GM21381 (cell line): Measurements from ENCODE around the gene CYP1A2.
"Not testable (repeated sequence)": the region's sequence is repeated elsewhere in the genome, so short reads cannot be mapped to it uniquely, and the experiment has no call there.

Experiments used
- ATAC-seq: cut with Tn5 transposase; IDR thresholded peaks from one replicate; pipeline ENCODE4 v1.9.1; 2021; ENCODE audit warnings: mild to moderate bottlenecking, moderate library complexity; ENCODE audit not compliant: unreplicated experiment

Gene CYP1A2

DNA sequence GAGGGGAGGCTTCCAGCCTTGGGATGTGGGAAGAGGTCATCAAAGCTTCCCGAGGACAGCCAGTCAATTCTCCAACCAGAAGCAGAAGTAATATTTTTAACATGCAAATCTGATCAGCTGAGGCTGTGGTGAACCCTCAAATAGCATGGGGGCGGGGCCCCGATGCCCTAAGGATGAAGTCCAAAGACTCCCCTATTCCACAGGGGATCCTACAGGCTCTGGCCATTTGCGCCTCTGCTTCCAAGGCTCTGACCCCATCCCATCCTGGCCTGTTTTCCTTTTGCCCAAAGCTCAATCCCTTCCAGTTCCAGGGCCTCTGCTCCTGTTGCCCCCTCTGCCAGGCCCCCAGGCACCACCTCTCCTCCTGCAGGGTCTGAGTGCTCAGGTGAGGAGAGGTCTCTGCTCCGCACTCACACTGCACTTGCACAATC lies 26.5 kb downstream of the CYP1A2 start:
- no peak for ATAC-seq

DNA sequence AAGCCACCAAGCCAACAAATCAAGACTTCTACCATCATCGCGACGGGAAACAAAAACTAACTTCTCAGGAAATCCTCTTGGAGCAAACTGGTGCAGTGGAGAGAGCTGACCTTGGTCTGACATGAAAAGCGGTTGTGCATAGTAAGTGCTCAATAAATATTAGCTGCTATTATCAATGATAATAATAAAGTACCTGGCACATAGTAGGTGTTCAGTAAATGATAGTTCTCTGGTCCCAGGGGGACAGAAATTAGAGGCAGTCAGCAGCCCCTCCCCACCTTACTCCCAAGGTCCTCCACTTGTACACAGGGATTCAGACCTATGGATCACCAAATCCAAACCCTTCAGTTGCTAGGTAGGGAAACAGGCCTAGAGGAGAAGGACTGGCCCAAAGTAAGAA lies 27.2 kb downstream of the CYP1A2 start:
- ATAC-seq, result no peak

DNA sequence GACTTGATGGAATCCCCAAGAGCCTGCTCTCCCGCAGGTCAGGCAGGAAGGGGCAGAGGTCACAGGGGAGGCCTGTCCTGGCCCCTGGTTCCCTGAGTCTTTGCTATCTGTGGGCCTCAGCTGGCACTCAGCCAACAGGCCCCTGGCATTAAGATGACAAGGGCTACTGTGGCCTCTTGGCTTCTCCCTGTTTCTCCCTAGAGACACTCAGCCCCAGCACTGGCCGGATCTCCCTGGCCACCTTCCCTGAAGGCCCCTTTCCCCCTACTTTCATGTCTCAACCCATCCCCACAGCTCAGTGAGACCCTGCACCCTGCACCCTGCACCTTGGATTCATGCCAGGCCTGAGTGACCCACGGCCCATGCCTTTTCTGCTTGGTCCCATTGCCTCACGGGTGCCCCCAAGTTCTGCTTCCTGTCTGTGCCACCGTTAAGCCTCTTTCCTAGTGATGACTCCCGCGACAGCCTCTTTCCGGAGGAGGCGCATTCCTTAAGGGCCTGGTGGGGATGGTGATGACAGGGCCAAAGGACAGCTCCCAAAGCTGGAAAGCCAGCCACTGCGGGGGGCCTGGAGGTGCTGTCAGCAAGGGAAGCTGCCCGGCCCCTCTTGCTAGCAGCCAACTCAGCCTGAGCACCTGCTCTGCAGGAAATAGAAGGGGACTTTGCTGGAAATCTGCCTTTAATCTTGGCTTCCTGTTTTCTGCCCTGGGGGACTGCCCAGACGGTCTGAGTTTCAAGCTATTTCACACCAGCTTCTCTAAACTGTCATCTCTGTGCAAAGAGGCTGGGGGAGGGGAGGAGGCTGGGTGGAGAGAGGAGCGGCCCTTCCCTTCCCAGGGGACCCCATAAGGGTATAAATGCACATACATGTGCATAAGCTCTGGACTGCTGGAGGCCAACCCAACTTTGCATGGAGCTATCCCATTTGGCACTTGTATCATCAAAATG lies 28.4 kb downstream of the CYP1A2 start:
- no peak for ATAC-seq

DNA sequence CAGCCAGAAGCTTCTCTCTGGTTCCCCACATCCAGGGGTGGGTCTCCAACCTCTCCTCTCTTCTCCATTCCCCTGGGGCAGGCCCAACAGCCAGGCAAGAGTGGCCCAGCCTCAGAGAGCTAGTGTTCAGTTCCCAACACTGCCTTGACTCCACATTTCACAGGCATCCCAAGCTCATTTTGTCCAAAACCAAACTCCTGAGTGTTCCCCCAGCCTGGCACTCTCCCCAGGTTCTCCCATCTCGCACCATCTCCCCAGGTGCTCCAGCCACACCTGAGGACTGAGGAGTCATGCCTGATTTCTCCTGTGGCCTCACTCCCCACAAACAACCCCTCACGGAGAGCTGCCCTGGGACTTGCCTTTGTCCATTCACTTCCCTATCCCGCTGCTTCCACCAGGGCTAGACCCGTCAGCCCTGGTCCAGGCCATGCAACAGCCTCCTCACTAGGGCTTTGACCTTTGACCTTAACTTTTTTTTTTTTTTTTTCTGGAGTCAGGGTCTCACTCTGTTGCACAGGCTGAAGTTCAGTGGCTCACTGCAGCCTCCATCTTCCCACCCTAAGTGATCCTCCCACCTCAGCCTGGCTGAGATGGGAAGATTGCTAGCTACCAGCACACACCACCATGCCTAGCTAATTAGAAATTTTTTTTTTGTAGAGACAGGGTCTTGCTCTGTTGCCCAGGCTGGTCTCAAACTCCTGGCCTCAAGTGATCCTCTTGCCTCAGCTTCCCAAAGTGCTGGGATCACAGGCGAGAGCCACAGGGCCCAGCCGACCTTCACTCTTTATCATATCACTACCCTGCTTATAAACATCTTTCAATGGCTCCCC lies 29.3 kb downstream of the CYP1A2 start:
- no peak for ATAC-seq

DNA sequence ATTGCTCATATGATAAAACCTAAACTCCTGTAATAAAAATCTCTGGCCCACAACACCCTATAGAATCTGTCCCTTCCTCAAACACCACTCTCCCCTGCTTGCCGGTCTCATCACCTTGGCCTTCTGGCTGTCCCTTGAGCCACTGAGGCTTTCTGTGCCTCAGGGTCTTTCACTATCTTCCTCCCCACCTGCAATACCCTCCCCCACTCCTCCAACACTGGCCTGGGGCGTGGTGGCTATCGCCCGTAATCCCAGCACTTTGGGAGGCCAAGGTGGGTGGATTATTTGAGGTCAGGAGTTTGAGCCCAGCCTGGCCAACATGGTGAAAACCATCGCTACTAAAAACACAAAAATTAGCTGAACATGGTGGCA lies 29.9 kb downstream of the CYP1A2 start:
- ATAC-seq, result no peak

DNA sequence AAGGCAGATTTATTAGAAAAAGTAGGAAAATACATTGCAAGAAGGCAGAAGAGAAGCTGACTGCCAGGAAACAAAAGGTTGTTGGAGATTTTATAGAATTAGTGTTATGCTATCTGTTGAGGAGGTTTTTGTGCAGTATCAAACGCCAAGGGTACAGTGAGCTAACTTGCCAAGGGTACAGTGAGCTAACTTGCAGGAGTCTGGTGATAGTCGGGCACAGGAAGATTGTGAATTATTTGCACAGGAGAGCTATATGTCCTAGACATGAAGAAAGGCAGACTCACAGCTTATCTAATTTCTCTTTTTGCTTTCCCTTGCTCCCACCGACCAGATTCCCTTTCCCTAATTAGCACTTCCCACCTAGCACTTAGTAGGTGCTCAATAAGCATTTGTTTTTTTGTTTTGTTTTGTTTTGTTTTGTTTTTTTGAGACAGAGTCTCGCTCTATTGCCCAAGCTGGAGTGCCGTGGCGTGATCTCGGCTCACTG lies 30.6 kb downstream of the CYP1A2 start:
- no peak for ATAC-seq

DNA sequence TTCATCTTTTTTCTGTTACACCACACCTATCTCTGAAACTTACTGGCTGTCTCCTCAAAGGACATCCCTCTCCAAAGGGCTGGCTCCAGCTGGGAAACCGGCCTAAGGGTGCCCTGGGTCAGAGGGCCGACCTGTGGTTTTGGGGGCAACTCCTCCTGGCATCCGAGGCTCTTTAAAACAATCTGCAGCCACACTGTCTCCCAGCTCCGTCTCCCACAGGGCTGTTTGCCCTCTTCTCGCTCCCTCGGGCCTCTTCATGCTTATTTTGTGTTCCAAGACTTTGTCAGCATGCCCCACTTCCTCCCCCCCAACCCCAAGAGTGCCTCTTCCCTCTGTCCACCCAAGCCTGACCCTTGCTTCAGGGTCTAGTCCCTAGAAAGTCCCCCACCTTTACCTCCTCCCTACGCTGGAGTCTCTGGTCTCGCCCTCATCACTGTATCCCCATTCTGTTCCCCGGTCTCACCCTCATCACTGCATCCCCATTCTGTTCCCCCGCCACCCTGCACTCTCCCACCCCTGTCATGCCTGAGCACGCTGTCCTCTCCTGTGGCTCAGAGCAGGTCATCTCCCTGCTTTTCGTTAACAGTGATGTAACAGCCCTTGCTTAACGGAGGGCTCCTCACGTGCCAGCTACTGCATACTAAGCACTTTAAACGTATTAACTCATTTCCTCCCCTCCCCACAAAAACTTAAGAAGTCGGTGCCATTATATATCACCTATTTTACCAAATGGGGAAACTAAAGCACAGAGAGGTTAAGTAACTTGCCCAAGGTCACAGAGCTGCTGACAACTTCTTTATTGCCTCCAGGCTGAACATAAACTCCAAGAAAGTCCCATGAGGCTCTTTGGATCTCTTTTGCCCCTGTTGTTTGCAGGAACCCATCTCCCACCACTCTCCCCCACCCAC lies 32.1 kb downstream of the CYP1A2 start:
- ATAC-seq, result no peak

DNA sequence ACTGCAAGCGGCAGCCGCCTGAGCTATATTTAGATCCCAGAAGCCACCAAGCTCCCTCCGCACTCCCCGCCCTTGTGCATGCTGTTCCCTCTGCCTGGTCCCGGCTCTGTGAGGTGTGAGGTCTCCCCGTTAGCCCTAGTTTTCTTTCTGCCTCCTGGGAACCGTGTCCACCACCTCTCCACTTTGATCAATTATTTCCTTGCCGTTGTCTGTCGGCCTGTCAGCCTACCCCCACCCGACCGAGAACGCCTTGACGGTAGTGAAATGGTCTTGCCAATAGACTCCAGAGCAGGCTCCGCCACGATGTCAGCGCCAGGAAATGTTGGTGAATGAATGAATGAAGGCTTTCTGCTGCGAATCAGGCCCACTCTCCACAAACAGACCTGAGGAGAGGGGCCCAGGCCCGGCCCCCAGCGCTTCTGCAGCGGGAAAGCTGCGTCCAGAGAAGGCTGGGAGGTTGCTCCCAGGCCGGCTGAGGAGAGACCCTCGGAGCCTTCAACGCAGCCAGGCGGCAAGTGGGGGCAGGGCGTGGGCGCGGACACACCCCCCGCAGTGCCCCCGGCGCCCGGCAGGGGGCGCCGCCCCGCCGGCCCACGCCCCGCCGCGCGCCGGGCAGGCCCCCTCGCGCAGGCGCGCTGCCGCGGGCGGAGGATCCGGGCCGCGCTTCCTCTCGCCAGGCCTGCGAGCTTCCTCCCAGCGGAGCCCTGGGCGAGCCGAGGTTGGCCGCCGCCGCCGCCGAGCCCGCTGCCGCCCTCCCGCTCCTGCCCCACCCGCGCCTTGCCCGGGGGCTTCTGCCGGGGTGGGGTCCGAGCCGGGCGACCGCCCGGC lies 33.0 kb downstream of the CYP1A2 start, which contains the start of gene CSK:
Gene CSK (plus strand): TSS at position 650 of the 828 bp plus-strand sequence. CDS start 16,218 bp downstream, outside the sequence.
- peak; percentile 33 for ATAC-seq

DNA sequence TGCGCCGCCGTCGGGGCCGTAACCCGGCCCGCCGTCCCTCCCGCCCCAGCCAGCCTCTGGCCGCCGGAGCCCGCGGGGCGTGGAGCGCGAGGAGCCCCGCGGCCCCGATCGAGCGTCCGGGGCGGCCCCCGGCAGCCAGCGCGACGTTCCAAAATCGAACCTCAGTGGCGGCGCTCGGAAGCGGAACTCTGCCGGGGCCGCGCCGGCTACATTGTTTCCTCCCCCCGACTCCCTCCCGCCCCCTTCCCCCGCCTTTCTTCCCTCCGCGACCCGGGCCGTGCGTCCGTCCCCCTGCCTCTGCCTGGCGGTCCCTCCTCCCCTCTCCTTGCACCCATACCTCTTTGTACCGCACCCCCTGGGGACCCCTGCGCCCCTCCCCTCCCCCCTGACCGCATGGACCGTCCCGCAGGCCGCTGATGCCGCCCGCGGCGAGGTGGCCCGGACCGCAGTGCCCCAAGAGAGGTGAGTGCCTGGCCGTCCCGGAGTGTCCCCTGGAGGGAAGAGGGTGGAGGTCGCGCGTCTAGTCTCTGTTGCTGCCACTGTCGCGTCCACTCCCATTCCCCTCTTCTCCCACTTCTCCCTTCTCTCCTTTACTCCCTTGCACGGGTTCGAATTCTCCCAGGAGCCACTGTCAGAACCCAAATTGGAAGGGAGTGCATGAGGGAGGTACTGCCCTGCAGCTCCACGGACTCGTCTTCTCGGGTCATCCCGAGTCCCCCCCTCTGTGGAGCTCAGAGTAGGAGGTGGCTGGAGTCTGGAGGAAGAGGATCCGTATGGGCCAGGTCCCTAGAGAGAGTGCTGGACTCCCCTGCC lies 33.8 kb downstream of the CYP1A2 start:
- ATAC-seq, result peak; percentile 5

DNA sequence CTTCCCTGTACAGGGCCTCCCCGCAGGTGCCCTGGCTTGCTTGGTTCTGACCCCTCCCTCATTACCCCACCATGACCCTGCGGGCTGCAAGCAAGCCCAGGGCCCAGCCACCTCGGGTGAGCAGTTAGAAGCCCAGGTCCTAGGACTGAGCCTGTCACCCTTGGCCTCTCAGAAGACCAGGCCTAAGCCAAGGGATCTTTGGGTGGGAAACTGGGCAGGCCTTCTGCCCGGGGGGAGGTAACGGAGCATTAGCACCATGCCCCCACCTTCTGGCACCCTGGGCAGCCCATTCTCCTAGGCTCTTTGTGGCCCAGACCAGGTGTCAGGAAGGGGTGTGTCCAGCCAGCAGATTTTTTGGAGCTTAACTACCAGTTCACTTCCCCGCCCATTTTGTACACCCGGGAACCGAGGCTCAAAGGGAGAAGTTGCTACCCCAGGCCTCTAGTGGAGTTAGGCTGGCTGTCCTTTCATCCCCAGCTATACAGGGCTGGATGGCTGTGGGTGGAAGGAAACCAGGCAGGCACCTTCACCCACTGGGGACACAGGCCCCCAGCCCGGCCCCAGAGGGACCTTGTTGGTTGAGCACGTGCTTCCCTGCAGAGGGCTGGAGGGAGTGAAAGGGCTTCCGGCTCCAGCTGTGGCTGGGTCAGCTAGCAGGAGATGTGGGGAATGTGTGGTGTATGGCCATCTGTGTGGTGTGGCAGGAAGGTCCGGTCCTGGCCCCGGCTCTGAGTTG lies 34.6 kb downstream of the CYP1A2 start:
- no peak for ATAC-seq

DNA sequence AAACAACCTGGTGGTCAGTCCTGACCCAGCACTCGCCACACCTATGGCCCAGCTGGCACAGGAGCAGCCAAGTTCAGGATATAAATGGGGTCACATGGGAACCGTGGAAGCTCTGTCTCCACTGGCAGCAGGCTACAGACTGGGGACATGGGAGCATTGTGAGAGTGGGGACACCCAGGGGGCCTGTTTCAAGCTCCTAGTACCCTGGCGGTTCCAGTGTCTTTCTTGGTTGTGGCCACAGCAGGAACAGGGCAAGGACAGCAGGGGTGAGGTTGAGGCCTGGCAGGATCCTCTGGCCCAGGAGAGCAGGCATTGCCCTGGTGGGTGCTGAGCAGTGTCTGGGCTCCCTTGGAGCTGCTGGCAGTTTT lies 35.1 kb downstream of the CYP1A2 start:
- ATAC-seq, result no peak

DNA sequence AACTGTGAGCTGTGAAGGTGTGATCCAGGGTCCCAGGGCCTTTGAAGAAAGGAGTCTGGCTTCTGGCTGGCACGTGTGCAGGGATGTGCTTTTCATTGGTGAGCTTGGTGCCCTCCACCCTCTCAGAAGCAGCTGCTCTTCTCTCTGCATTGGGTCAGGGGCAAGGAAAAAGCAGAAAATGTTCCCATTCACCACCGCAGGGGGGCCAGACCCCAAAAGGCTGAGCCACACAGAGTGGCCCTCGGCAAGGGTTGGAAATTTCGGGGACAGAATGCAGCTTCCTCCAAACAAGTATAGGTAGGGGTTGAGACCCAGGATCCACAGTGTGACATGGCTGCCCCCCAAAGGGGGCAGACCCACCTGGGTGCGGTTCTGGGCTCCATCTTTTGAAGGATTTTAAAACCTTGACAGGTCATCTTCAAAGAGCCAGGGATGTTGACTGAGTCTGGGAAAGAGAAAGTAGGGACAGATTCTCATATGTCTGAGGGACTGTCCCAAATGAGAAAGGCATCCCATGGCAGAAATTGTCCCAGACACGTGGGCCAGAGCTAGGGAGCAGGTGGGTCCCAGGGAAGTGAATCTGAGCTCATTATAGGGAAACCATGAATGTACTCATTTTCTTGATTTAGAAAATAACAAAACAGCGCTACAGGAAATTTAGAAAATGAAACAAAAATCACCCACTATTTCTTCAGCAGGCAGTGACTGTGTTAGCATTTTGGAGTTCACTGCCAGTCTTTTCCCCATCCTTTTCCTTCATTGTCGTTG lies 36.0 kb downstream of the CYP1A2 start:
- ATAC-seq, result no peak

DNA sequence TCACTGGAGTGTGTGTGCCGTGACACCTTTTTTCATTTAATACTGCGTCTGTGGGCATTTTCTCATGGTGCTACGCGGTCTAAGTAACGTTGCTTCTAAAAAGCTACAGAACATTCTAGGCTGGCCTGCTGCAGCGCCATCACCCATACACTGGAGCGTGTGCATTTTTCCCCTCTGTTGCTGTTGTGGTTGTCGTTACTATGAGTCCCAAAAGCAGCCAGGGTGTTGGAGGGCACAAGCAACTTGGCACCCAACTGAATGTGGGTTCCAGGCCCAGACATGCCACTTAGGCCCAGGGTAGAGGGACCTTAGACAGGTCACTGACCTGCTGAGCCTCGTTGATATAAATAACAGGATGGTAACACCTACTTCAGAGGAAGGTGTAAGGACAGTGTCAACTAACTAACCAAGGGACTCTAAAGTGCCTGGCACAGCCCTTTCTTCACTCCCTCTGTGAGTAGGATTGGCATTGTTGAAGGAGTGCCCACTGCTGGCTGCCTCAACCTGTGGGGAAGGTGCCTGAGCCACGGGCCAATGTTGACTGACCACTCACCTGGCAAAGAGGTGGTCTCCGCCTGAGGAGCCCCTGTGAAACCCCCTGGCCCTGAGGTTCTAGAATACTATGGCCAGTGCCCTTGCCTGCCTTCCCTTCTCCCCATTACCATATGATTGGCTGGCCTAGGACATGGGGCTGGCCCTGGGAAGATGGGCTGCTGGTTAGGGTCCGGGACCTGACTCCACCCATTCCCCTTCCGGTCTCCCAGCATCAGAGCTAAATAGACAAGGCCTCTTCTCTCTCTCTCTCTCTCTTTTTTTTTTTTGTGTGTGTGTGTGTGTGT lies 36.8 kb downstream of the CYP1A2 start:
- ATAC-seq, result no peak

DNA sequence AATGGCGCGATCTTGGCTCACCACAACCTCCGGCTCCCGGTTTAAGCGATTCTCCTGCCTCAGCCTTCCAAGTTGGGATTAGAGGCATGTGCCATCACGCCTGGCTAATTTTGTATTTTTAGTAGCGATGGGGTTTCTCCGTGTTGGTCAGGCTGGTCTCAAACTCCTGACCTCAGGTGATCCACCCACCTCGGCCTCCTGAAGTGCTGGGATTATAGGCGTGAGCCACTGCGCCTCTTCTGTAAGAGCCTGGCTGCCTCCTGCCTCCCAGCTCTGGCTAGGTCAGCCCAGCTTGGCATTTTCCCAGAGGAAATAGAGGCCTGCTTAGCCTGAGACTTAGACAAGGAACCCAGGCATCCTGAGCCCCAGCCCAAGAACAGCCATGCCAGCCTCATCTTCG lies 37.4 kb downstream of the CYP1A2 start:
- ATAC-seq, result not testable (repeated sequence)

DNA sequence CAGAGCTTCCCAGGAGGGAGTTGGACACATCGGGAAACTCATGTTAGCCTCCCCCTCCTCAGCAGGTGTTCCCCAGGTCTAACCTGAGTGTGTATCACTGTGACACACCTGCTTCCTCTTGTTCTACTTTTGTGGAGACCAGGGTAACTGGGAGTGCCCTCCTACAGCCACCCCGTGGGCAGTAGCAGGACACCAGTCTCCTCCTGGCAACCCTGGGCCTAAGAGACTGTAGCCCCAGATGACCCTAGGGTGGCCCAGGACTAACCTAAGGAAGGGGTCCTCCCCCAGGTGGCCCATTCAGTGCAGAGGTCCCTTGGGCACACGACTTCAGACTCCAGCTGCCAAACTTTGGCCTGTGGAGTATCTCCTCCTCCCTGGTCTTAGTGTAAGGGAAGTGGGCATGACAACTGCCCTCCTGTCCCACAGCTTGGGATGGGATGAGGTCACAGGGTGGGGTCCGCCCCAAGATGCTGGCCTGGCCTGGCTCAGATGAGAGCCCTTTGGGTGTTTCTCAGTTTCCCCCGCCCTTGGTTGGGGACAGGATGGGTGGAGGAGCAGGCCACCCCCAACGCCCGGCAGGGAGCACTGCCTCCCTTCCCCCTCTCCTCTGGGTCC lies 38.0 kb downstream of the CYP1A2 start:
- ATAC-seq, result no peak
